HuH-7 (cell line): ENCODE data around the gene XPA.
A peak's percentile ranks its signal among the peaks of the same experiment; 100 is the strongest.

Source experiments
- DNase-seq: peaks from one replicate; pipeline ENCODE4 v3.0.0; 2011; ENCODE audit warnings: low spot score

The XPA gene

DNA sequence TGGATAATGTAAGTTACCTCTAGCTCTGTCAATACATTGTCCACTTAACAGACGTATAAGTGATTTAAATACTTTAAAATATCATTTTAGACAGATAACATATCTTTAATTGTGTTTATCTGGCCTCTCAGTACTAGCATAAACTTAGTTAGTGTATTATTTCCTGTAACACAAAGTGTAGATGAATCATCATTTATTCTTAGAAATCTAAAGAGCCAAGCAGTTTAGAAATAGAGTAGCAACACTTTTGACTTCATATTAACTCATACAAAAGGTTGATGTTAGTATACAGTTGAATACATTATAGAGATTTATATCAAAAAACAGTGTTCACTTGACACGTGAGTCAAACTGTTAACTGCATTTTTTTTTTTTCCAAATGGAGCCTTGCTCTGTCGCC lies 45.5 kb downstream of the XPA start:
- no peak for DNase-seq

DNA sequence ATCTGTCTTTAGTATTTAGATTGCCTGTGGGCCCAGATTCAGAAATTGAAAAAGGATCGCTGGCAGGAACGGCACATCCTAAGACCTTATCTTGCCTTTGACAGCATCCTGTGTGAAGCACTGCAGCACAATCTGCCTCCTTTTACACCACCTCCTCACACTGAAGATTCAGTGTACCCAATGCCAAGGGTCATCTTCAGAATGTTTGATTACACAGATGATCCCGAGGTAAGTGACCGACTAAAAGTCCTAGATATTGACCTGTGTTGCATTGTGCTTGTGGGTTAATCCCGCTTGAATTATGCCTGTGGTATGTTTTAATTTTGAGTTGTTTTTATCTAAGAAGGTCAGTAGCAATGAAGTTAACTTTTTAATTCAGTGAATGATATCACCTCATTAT lies 49.1 kb downstream of the XPA start:
- no peak for DNase-seq

DNA sequence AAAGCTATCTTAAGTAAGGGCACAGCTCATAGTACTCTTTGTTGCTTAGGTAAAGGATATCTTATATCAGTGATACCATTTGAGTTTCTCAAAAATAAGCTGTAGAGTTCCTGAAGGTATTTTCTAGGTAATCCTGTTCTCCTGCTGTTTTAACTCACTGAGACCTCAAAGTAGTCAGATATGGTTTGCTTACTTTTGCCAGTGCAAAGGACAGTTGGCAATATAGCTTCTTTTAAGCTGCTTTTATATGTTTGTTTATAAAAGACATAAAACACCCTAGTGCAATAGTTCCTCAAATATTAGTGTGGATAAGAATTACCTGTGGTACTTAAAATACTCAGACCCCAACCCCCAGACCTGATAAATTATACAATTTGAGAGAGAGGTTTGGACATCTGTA lies 51.4 kb downstream of the XPA start:
- no peak for DNase-seq

DNA sequence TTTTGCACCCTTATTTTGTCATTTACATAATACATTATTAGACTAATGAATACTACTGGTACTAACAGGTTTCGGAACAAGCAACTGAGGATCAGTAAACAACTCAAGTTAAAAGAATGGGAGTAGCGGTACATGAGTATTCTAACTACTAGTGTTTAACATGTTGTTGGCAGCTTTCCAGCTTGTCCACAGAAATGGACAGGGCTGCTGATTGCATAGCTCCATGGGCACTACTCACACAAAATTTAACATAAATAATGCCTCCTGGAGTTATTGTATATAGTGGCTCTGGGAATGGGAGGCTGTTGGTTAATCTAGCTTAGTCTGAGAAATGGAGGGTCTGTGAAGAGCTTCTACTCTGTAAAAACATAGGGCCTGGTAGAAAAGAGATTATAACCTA lies 56.8 kb downstream of the XPA start:
- DNase-seq, result no peak

DNA sequence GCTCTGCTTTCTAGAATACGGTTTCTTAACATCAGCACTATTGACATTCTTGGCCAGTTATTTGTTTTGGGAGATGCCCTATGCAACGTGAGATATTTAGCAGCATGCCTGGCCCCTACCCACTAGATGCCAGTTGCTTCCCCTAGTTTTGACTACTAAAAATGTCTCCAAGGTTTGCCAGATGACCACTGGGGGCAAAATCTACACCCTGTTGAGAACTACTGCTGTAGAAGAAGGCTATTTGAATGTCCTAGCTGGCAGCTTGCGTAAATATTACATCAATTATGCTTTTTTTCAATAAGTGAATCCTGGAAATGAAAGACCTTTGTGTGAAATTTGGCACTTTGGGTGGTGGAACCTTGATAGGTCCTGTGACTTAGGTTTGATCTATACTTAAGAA lies 58.5 kb downstream of the XPA start:
- no peak for DNase-seq

DNA sequence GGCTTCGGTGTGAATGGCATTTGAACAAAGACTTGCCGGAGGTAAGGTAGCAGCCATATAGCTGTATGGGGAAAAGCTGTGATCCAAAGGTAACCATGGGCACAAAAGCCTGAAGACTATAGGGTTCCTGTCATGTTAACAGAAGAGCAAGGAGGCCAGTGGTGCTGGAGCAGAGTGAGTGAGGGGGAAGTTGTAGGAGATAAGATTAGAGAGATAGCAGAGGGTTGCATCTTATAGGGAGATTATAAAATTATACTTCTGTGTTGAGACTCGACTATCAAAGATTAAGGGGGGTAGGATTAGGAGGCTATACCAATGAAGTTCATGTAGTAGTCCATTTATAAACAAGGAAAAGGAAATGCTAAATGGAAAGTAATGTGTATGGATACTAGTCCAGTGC lies 60.2 kb downstream of the XPA start:
- no peak for DNase-seq

DNA sequence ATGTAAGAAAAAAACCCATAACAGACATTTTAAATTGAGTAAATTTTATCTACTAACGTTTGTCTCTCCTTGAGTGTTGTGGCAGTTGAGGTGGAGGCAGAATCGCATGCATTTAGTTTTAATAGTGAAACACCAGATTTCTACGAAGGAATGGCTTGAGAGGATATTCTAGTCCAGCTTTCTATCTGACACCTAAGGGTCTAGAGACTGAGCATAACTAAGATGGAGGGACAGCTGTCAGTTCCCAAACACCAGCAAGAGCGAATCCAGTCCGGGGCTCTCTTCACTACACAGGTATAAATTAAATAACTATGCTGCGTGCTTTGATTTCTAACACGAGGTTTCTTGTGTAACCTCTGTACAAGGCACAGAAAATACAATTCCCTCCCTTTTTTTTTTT lies 62.1 kb downstream of the XPA start:
- DNase-seq, result no peak

DNA sequence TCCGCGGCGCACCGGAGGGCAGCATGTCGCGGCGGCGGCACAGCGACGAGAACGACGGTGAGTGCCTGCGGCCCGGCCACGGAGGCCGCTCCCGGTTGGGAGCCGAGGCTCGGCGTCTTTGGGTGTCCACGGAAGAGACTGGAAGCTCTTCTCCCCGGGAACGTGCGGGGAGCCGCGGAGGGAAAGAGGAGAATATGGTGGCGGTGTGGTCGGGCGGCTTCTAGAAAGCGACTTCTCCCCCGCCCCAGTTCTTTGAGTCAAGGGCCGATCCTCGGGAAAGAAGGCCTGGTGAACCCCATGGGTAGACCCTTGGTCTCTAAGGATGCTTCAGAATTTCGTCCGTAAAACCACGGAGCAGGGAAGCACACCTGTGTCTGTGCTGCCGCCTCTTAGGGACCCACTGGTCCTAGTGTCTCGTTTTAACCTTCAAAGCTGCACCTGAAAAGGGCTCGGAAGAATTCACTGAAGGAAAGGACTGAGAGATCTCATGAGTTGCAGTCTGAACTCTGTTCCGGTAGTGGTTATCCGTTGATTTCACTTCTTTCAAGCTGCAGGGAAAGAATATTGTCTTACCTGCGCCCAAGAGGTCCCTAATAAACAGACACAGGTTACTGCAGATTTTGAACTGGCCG lies 63.2 kb downstream of the XPA start:
- no peak for DNase-seq

DNA sequence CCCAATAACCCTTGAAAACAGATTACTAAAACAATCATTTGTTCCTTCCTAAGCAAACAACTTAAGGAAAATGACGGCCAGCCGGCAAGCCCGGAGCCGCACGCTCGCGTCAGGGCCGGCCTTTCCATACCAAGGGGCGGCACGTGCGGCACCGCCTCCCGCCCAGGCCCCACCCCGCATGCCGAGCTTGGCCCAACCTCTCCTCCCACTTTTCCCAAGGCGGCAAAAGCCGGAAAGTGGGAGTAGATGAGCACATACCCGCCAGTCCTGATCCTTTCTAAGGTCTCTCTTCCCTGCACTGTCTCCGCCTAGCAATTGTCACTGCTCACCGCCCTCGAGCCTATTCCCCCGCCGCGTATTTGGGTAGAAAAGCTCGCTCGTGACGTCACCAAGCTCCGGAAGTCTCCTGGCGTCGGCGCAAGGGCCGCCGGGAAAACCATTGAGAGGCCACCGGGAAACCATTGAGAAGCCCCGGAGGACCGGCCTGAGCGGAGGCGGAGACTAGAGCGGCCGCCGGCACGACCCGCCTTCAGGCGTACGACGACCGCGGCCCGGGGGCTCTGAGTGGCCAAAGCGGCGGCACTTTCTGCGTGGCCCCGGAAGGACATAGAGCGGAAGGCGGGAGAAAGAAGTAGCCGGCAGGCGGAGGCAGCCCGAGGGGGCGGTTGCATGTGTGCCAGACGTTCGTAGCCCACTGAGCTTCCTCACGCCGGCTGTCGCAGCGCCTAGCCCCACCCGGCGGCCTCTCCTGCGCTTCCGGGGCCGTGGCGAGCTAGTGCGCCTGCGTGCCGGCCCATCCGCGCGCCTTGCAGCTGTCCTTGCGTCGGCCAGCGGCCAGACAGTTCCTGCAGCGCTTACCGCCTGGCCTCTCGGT lies 63.9 kb downstream of the XPA start, which contains the start of the genes NCBP1 and TSTD2:
NCBP1 (plus strand) TSS at position 837 of the 874 bp plus-strand sequence. CDS start 61 bp downstream, outside the sequence.
TSTD2 (minus strand) TSS at position 384 of the 874 bp plus-strand sequence. CDS start 5,806 bp downstream, outside the sequence.
- DNase-seq, result peak; percentile 87

DNA sequence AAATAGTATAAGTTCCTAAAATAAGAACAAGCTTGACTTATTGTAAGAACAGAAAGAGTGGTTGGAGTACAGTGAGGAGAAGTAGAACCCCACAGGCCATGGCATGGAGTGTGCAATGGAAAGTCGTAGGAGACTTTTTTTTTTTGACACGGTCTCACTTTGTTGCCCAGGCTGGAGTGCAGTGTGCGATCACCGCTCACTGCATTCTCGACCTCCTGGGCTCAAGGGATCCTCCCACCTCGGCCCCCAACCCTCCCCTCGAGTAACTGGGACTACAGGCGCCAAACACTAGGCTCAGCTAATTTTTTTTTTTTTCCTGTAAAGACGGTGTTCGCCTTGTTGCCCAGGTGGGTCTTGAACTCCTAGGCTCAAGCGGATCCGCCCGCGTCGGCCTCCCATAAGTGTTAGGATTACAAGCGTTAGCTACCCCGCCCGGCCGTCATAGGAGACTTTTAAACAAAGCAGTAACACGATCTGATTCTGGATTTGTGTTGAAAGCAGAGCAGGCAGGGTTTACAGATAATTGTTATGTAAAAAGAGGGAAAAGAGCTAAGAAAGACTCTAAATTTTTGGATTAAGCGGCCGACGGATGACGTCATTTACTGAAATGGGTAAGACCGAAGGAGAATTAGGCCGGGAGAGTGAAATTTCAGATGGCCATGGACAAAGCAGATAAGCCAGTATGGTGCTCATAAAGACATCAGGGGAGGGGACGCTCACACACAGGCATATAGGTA lies 64.7 kb downstream of the XPA start:
- peak; percentile 23 for DNase-seq

DNA sequence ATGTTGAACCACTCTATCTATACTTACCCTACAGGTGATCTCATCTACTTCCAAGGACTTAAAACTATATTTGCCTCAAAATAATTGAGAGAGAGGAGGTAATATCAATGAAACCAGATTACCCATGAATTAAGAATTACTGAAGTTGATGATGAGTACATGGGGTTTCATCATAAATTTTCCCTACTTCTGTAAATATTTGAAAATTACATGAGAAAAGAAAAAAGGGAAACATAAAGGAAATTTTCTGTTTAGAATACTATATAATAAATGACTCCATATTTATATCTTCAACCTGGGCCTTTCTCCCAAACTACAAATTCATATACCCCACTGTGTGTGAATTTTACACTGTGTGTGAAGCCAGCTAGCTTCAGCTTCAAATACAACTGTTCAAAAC lies 66.5 kb downstream of the XPA start:
- DNase-seq, result no peak

DNA sequence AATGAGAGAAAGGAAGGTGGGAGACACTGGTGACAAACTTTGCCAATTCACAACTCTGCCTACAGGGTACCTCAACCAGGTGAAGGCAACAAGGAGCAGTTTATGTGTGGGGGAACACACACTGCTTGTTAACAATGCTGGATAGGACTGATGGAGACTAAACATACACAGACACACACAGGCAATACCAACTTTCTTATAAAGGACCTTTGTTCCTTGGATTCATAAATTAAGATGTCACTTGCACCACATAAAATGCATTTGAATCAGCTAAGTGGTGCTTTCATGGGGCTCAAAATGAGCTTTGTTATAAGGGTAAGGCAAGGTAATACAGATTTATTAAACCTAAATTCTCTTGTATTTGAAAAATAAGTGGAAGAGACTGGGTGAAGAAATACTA lies 68.0 kb downstream of the XPA start:
- no peak for DNase-seq

DNA sequence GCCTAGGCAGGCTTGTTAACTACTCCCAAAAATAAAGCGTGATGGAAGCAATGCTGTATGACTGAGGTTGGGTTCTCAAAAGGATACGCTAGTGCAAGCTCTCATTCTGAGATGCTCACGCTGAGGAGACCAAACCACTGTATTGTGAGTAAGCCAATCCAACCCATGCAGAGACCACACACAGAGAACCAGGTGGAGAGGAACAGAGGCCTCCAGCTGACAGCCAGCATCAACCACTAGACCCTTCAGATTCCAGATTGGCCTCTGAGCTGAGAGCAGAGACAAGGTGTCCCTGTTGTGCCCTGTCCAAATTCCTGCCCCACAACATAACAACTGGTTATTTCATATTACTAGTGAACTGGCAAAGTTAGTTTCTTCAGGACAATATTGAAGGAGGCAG lies 68.5 kb downstream of the XPA start:
- no peak for DNase-seq

DNA sequence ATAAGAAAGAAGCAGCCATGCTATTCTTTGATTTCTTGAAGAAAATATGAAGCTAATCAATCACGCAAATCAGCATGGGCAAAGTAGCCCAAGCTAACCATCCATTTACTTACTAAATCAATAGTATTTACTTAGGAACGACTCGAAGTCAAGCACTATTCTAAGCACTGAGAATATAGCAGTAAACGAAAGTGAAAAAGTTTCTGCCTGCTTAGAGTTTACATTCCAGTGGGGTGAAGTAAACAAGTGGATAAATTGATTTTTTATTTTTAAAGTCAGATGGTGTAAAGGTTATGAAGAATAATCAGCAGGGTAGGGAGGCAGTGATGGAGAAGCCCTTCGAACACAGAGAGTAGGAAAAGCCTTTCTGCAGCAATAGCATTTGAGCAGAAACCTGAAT lies 69.5 kb downstream of the XPA start:
- DNase-seq, result no peak

DNA sequence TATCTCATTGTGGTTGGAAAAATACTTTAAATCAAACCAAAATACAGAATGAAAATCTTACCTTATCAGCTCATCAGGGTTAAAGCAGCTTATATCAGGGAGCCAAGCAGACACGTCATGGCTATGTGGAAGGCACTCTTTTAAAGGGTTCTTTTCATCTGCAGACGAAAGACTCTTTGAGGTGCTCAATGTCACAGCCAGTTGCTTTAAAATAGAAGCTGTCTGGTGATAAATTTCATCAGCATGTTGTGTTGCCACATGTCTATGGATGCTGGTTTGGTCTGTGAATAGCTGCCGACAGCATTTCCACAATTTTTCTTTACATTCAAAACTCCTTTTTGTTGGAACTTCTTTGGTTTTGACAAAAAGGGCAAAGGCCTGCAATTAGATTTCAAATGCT lies 71.5 kb downstream of the XPA start:
- no peak for DNase-seq
